GM15510 (cell line): ENCODE measurements around the gene ATP9B.

Experiments used
- POLR2A ChIP-seq: IDR thresholded peaks from 3 replicates; pipeline ENCODE4 v1.6.1; 2011; ENCODE audit warnings: borderline replicate concordance; ENCODE audit not compliant: insufficient read length; ENCODE audit errors: extremely low read depth

Gene ATP9B

DNA sequence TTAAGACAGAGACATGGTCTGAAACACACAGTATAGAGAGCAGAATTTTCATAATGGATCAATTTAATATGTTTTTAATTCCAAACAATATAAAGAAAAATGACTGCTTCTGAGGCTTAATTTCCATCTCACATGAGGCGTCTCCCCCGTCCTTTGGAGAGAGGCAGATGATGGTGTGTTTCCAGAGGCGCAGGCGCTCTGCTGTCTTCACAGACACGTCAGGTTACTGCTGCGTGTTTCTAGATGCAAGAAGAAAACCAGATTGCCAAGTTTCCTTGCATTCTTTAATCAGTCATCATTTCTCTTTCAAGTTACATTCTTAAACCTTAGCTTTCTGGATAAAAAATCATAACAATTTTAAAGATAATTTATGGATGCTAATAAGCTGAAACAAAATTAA is 160.2 kb downstream of the ATP9B start:
- TF ChIP-seq POLR2A, result no peak

DNA sequence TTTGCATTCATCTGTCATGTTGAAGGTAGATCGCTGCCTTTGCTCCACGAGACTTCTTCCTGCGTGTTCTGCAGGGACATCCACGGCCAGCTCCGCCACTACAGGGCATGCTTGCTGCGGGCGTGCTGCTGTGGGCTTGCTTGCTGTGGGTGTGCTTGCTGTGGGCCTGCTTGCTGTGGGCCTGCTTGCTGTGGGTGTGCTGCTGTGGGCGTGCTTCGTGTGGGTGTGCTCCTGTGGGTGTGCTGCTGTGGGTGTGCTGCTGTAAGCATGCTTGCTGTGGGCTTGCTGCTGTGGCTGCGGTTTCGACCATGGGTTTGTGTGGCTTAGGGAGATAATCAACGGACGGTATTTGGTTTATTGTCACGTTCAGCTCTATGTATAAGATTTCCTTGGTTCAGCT is 165.2 kb downstream of the ATP9B start:
- TF ChIP-seq POLR2A, result no peak

DNA sequence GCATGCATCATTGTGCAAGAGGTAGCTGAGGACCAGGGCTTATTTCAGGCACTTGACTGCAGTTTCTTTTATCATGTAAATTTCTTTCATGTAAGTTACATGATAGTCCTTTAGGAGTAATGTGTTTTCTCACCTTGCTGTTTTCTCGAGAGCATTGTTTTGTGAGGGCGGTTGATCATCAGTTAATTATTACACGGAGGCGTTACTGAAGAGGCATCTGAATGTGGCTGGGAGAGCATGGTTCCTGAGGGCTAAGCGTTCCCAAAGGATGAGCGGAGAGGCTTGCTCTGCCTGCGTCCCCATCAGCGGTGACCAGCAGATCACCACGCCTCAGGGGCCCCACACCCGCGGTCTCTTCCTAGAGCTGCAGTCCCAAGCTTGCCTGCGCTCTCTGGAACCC is 170.4 kb downstream of the ATP9B start:
- TF ChIP-seq POLR2A, result no peak

GRCh38 chr18:79241755-79242154 is 172.6 kb downstream of the ATP9B start:
- TF ChIP-seq POLR2A, result no peak

GRCh38 chr18:79242246-79242645 is 173.1 kb downstream of the ATP9B start:
- TF ChIP-seq POLR2A, result no peak

DNA sequence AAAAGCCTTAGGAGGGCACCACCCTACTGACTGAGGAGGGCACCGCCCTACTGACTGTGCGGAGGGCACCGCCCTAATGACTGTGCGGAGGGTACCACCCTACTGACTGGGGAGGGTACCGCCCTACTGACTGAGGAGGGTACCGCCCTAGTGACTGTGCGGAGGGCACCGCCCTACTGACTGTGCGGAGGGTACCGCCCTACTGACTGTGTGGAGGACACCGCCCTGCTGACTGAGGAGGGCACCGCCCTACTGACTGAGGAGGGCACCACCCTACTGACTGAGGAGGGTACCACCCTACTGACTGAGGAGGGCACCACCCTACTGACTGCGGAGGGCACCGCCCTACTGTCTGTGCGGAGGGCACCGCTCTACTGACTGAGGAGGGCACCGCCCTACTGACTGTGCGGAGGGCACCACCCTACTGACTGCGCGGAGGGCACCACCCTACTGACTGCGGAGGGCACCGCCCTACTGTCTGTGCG is 176.4 kb downstream of the ATP9B start:
- TF ChIP-seq POLR2A, result no peak

GRCh38 chr18:79246309-79247108 is 177.3 kb downstream of the ATP9B start:
- no peak for TF ChIP-seq POLR2A

DNA sequence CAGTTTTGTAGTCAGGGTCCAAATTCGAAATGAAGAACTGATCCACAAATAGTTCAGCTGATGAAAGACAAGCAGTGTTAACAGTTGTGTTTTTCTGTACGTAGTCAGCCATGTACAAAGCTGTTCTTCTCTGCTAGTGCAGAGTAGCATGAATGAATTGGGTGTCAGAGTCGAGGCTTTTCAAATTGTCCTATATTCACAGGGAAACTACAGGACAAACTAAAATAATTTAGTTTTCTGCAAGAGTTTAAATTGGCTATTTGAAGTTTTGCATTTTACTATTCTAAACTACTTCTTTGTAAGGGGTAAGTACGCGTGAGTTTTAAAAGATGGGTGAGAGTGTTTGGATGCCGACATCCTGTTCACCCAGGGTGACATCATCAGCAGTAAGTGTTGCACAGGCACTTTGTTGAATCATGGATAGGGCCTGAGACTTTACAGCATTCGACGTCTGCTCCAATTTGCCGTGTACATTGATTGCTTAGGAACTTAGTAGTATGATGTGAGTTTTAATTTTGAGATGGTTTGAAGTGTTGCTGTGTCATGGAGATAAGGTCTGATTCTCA is 179.4 kb downstream of the ATP9B start:
- TF ChIP-seq POLR2A, result no peak

GRCh38 chr18:79250301-79250981 is 181.2 kb downstream of the ATP9B start:
- no peak for TF ChIP-seq POLR2A

GRCh38 chr18:79251021-79251420 is 181.8 kb downstream of the ATP9B start:
- TF ChIP-seq POLR2A, result no peak

DNA sequence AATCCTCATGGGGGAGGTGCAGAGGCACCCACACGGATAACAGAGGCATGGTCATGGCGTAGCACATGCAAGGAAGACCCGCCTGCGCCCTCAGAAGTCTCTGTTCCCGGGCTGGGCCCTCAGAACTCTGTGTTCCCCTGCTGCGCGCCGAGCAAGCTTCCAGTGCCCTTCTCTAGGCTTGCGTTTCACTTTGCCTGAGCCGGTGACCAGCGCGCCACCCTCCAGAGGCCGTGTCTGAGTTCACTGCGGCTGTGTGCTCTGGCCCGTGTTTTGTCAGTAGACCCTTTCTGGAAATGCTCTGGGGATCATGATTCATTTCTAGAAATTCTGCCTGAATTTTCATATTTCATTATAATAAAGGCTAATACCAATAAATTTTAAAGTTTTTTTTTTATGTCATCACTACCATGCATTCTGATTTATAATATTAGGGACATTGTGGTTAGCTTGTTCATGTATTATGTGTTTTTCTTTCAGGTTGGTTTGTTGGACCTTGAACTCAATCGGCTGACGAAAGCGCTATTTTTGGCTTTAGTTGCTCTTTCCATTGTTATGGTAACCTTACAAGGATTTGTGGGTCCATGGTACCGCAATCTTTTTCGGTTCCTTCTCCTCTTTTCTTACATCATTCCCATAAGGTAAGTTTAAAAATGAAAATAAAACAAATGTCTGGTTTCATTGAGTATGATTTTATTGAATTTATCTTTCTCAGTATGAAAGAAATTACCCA is 183.9 kb downstream of the ATP9B start:
- TF ChIP-seq POLR2A, result no peak

DNA sequence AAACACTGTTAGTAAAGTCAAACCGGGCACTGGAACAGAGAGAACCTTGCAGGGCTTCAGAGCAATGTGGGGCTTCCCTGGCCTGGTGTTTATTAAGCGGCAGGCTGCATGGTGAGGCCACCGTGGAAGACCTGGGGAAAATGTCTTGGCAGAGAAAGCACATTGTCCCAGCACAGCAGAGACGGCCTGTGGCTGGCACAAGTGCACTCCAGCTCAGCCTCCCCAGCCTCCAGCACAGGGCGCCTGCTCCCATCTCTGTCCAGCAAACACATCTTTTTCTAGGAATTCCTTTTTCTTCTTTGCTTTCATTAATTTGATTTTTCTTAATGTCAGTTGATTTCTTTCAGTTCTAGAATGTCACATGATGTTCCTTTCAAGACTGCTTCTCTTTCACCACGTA is 188.3 kb downstream of the ATP9B start:
- no peak for TF ChIP-seq POLR2A

- no peak for TF ChIP-seq POLR2A
Observed at GRCh38 chr18:79258447-79258846, 189.3 kb downstream of the ATP9B start.

GRCh38 chr18:79259218-79259617 is 190.0 kb downstream of the ATP9B start:
- no peak for TF ChIP-seq POLR2A

DNA sequence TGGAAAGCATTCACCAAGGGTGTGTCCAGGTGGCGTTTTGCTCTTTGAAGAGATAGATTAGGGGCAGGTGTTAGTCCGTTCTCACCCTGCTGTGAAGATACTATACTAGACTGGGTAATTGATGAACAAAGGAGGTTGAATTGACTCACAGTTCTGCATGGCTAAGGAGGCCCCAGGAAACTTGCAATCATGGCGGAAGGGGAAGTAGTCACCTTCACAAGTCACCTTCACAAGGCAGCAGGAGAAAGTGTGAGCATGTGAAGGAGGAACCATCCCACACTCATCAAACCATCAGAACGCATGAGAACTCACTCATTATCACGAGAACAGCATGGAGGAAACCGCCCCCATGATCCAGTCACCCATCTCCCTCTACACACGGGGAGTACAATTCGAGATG is 190.8 kb downstream of the ATP9B start:
- no peak for TF ChIP-seq POLR2A
